GM12878 (cell line): ENCODE data around the gene CLTCL1. TPM values are rescaled to one million over a fixed set of nuclear protein-coding genes. Genes with fewer than 3 reads are reported as not detected.

Experiments used
- BACH1 ChIP-seq: fragments of 450-650 bp; IDR thresholded peaks from 2 replicates; pipeline ENCODE4 v1.6.1; 2017; ENCODE audit warnings: mild to moderate bottlenecking, borderline replicate concordance
- GATAD2B ChIP-seq: fragments of 450-650 bp; conservative IDR thresholded peaks from 2 replicates; pipeline ENCODE4 v1.6.1; 2017; ENCODE audit warnings: low read depth, mild to moderate bottlenecking, moderate library complexity
- KAT2A ChIP-seq: conservative IDR thresholded peaks from 2 replicates; pipeline ENCODE4 v1.6.1; 2011; ENCODE audit warnings: low read depth, low read length; ENCODE audit not compliant: control insufficient read depth
- LARP7 ChIP-seq: fragments of 450-650 bp; IDR thresholded peaks from 2 replicates; pipeline ENCODE4 v1.6.1; 2017; ENCODE audit warnings: mild to moderate bottlenecking
- PKNOX1 ChIP-seq: fragments of 450-650 bp; IDR thresholded peaks from 2 replicates; pipeline ENCODE4 v1.6.1; 2016; ENCODE audit warnings: mild to moderate bottlenecking
- POLR2A ChIP-seq: IDR thresholded peaks from 2 replicates; pipeline ENCODE4 v1.6.1; 2011; ENCODE audit warnings: low read depth, mild to moderate bottlenecking, low read length
- TARDBP ChIP-seq: IDR thresholded peaks from 2 replicates; pipeline ENCODE4 v1.6.1; 2016; ENCODE audit warnings: borderline replicate concordance
- TCF7 ChIP-seq: IDR thresholded peaks from 2 replicates; pipeline ENCODE4 v1.6.1; 2014; ENCODE audit warnings: antibody characterized with exemption, borderline replicate concordance
- polyA plus RNA-seq, 11 experiments: library from polyadenylated mRNA; depleted of rRNA in 4 of 11; unstranded in 6 of 11; stranded (reverse) in 5 of 11; fragments of >200 nt; fragmentation: Nextera tagmentation in 4 of 11; fragmentation: Illumina TruSeq in 1 of 11; extraction: Ambion mirVana in 4 of 11; extraction: Trizol in 1 of 11; gene quantifications; 1 replicate in 1 of 11; 2 replicates in 10 of 11; pipeline versions ENCODE4 v1.2.1 to v1.2.3, GENCODE V29; 2011 to 2016; ENCODE audit warnings: inconsistent platforms in 2 of 11, missing spikeins in 2 of 11, low read depth in 1 of 11
- total RNA-seq, 4 experiments: library from RNA; depleted of rRNA in 3 of 4; stranded (reverse); fragments of >200 nt in 3 of 4; fragmentation: Illumina TruSeq in 1 of 4; extraction: Trizol in 1 of 4; gene quantifications; 2 replicates each; pipeline versions ENCODE4 v1.2.1 to v1.2.3, GENCODE V29; 2013 to 2021
- TF ChIP-seq, protein P1 (sequence below): fragments of 450-650 bp; IDR thresholded peaks from 2 replicates; pipeline ENCODE4 v1.6.1; 2018; ENCODE audit warnings: borderline replicate concordance, mild to moderate bottlenecking; ENCODE audit not compliant: partially characterized antibody
- TF ChIP-seq, protein P2 (sequence below): IDR thresholded peaks from 2 replicates; pipeline ENCODE4 v1.6.1; 2011; ENCODE audit warnings: low read depth, mild to moderate bottlenecking, low read length, moderate library complexity, borderline replicate concordance; ENCODE audit errors: extremely low read depth

The CLTCL1 gene
- total and polyA plus RNA-seq, 10 of the 15 experiments (the other 5 are each of a cell fraction or from before 2014, with no cell fraction given): under 0.01 to 0.35 (median 0.12) TPM; not detected in 2

GRCh38 chr22:19178065-19178656 lies 113.4 kb downstream of the CLTCL1 start (continued):
- TF ChIP-seq, protein P1, sequence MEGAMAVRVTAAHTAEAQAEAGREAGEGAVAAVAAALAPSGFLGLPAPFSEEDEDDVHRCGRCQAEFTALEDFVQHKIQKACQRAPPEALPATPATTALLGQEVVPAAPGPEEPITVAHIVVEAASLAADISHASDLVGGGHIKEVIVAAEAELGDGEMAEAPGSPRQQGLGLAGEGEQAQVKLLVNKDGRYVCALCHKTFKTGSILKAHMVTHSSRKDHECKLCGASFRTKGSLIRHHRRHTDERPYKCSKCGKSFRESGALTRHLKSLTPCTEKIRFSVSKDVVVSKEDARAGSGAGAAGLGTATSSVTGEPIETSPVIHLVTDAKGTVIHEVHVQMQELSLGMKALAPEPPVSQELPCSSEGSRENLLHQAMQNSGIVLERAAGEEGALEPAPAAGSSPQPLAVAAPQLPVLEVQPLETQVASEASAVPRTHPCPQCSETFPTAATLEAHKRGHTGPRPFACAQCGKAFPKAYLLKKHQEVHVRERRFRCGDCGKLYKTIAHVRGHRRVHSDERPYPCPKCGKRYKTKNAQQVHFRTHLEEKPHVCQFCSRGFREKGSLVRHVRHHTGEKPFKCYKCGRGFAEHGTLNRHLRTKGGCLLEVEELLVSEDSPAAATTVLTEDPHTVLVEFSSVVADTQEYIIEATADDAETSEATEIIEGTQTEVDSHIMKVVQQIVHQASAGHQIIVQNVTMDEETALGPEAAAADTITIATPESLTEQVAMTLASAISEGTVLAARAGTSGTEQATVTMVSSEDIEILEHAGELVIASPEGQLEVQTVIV: peak; percentile 48
- TF ChIP-seq PKNOX1 (0 out of 2 replicates have a peak, but pooled peaks have one; percentile 2), LARP7 (peak; percentile 63), KAT2A (no peak), GATAD2B (peak; percentile 93), BACH1 (peak; percentile 40; the same call in 1 of the 2 replicates), TCF7 (no peak), POLR2A (peak; percentile 58), TARDBP (no peak)
- TF ChIP-seq, protein P2, sequence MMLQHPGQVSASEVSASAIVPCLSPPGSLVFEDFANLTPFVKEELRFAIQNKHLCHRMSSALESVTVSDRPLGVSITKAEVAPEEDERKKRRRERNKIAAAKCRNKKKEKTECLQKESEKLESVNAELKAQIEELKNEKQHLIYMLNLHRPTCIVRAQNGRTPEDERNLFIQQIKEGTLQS: no peak
